Activated naive CD4-positive, alpha-beta T cell treated with anti-CD3 and anti-CD28 coated beads, Interleukin-2, amount 50 U/mL, for 24 hours (primary cell): ENCODE data around the gene ARAP1.
A peak's percentile ranks its signal among the peaks of the same experiment; 100 is the strongest.

Source experiments
- H3K27ac Mint-ChIP-seq: one replicate; pipeline ENCODE4 v1.8.0; 2021; ENCODE audit warnings: mild to moderate bottlenecking, mixed read lengths
- H3K27me3 Mint-ChIP-seq: one replicate; pipeline ENCODE4 v1.8.0; 2021; ENCODE audit warnings: mixed read lengths
- H3K36me3 Mint-ChIP-seq: one replicate; pipeline ENCODE4 v1.8.0; 2021; ENCODE audit warnings: mixed read lengths
- H3K4me1 Mint-ChIP-seq: one replicate; pipeline ENCODE4 v1.8.0; 2021; ENCODE audit warnings: mixed read lengths
- H3K4me3 Mint-ChIP-seq: one replicate; pipeline ENCODE4 v1.8.0; 2021; ENCODE audit warnings: mild to moderate bottlenecking, mixed read lengths
- H3K9me3 Mint-ChIP-seq: one replicate; pipeline ENCODE4 v1.8.0; 2021; ENCODE audit warnings: mixed read lengths

ARAP1 gene

GRCh38 chr11:72730243-72730642 lies 22.0 kb downstream of the ARAP1 start:
- H3K27ac Mint-ChIP-seq: peak overlapping the region; percentile 81
- peaks cover 37% of the 10 kb centered on the region for H3K4me1 Mint-ChIP-seq
- no peak overlapping the region for H3K4me3 Mint-ChIP-seq
- peaks cover 12% of the 10 kb centered on the region for H3K36me3 Mint-ChIP-seq
- H3K27me3 Mint-ChIP-seq: no peaks in the 10 kb centered on the region
- H3K9me3 Mint-ChIP-seq: no peaks in the 10 kb centered on the region

GRCh38 chr11:72727521-72727920 lies 24.7 kb downstream of the ARAP1 start:
- no peak overlapping the region for H3K4me3 Mint-ChIP-seq
- no peaks in the 10 kb centered on the region for H3K27me3 Mint-ChIP-seq
- peaks cover 48% of the 10 kb centered on the region for H3K4me1 Mint-ChIP-seq
- no peaks in the 10 kb centered on the region for H3K9me3 Mint-ChIP-seq
- peak overlapping the region; percentile 69 for H3K27ac Mint-ChIP-seq
- H3K36me3 Mint-ChIP-seq: peaks cover 12% of the 10 kb centered on the region

GRCh38 chr11:72726266-72727220 lies 25.7 kb downstream of the ARAP1 start:
- no peaks in the 10 kb centered on the region for H3K27me3 Mint-ChIP-seq

GRCh38 chr11:72725724-72726028 lies 26.5 kb downstream of the ARAP1 start:
- H3K27ac Mint-ChIP-seq: peak overlapping the region; percentile 91
- H3K4me3 Mint-ChIP-seq: no peak overlapping the region
- no peaks in the 10 kb centered on the region for H3K27me3 Mint-ChIP-seq
- H3K4me1 Mint-ChIP-seq: peaks cover 64% of the 10 kb centered on the region
- peaks cover 2% of the 10 kb centered on the region for H3K36me3 Mint-ChIP-seq
- no peaks in the 10 kb centered on the region for H3K9me3 Mint-ChIP-seq

More at GRCh38 chr11:72726266-72727220, 25.7 kb downstream of the ARAP1 start:
- Mint-ChIP-seq H3K4me3 (no peak overlapping the region), H3K36me3 (peaks cover 8% of the 10 kb centered on the region), H3K9me3 (no peaks in the 10 kb centered on the region), H3K4me1 (peaks cover 58% of the 10 kb centered on the region), H3K27ac (no peak overlapping the region)

GRCh38 chr11:72724851-72725723 lies 27.1 kb downstream of the ARAP1 start:
- Mint-ChIP-seq H3K27ac (peak overlapping the region; percentile 91), H3K4me3 (no peak overlapping the region), H3K9me3 (no peaks in the 10 kb centered on the region), H3K27me3 (no peaks in the 10 kb centered on the region), H3K4me1 (peaks cover 64% of the 10 kb centered on the region), H3K36me3 (no peaks in the 10 kb centered on the region)

- Mint-ChIP-seq H3K9me3 (no peaks in the 10 kb centered on the region), H3K4me3 (peak overlapping the region; percentile 44), H3K36me3 (no peaks in the 10 kb centered on the region), H3K27ac (no peak overlapping the region), H3K27me3 (no peaks in the 10 kb centered on the region), H3K4me1 (peaks cover 68% of the 10 kb centered on the region)
Measured at GRCh38 chr11:72724021-72724551, 28.1 kb downstream of the ARAP1 start.

- Mint-ChIP-seq H3K4me1 (peaks cover 69% of the 10 kb centered on the region), H3K36me3 (no peaks in the 10 kb centered on the region), H3K4me3 (peak overlapping the region; percentile 44), H3K9me3 (no peaks in the 10 kb centered on the region), H3K27me3 (no peaks in the 10 kb centered on the region), H3K27ac (no peak overlapping the region)
Measured at GRCh38 chr11:72723508-72723907, 28.7 kb downstream of the ARAP1 start.

- Mint-ChIP-seq H3K4me1 (peaks cover 70% of the 10 kb centered on the region), H3K9me3 (no peaks in the 10 kb centered on the region), H3K27ac (peak overlapping the region; percentile 90), H3K36me3 (no peaks in the 10 kb centered on the region), H3K27me3 (no peaks in the 10 kb centered on the region), H3K4me3 (peak overlapping the region; percentile 97)
Measured at GRCh38 chr11:72722050-72722748, 30.0 kb downstream of the ARAP1 start.

- Mint-ChIP-seq H3K9me3 (no peaks in the 10 kb centered on the region), H3K36me3 (no peaks in the 10 kb centered on the region), H3K4me1 (peaks cover 73% of the 10 kb centered on the region), H3K27me3 (no peaks in the 10 kb centered on the region), H3K27ac (peak overlapping the region; percentile 90), H3K4me3 (peak overlapping the region; percentile 97)
Measured at GRCh38 chr11:72721689-72722049, 30.5 kb downstream of the ARAP1 start.

- H3K4me3 Mint-ChIP-seq: peak overlapping the region; percentile 97
- no peaks in the 10 kb centered on the region for H3K27me3 Mint-ChIP-seq
- H3K4me1 Mint-ChIP-seq: peaks cover 77% of the 10 kb centered on the region
- no peaks in the 10 kb centered on the region for H3K36me3 Mint-ChIP-seq
- H3K9me3 Mint-ChIP-seq: no peaks in the 10 kb centered on the region
- H3K27ac Mint-ChIP-seq: peak overlapping the region; percentile 90
Measured at GRCh38 chr11:72721276-72721675, 30.9 kb downstream of the ARAP1 start.

GRCh38 chr11:72720784-72721183 lies 31.4 kb downstream of the ARAP1 start:
- peaks cover 80% of the 10 kb centered on the region for H3K4me1 Mint-ChIP-seq
- H3K27me3 Mint-ChIP-seq: no peaks in the 10 kb centered on the region
- no peaks in the 10 kb centered on the region for H3K9me3 Mint-ChIP-seq
- no peaks in the 10 kb centered on the region for H3K36me3 Mint-ChIP-seq
- peak overlapping the region; percentile 90 for H3K27ac Mint-ChIP-seq
- H3K4me3 Mint-ChIP-seq: peak overlapping the region; percentile 97

GRCh38 chr11:72720047-72720446 lies 32.2 kb downstream of the ARAP1 start:
- Mint-ChIP-seq H3K36me3 (no peaks in the 10 kb centered on the region), H3K27ac (peak overlapping the region; percentile 57), H3K9me3 (no peaks in the 10 kb centered on the region), H3K4me1 (peaks cover 78% of the 10 kb centered on the region), H3K27me3 (no peaks in the 10 kb centered on the region), H3K4me3 (peak overlapping the region; percentile 97)

GRCh38 chr11:72719551-72719950 lies 32.7 kb downstream of the ARAP1 start:
- Mint-ChIP-seq H3K4me3 (peak overlapping the region; percentile 97), H3K36me3 (no peaks in the 10 kb centered on the region), H3K9me3 (no peaks in the 10 kb centered on the region), H3K4me1 (peaks cover 81% of the 10 kb centered on the region), H3K27ac (peak overlapping the region; percentile 57), H3K27me3 (no peaks in the 10 kb centered on the region)

- H3K27ac Mint-ChIP-seq: peak overlapping the region; percentile 57
- peaks cover 85% of the 10 kb centered on the region for H3K4me1 Mint-ChIP-seq
- H3K27me3 Mint-ChIP-seq: no peaks in the 10 kb centered on the region
- peak overlapping the region; percentile 97 for H3K4me3 Mint-ChIP-seq
- no peaks in the 10 kb centered on the region for H3K9me3 Mint-ChIP-seq
- no peaks in the 10 kb centered on the region for H3K36me3 Mint-ChIP-seq
Measured at GRCh38 chr11:72719144-72719543, 33.1 kb downstream of the ARAP1 start.

GRCh38 chr11:72718101-72718501 lies 34.1 kb downstream of the ARAP1 start:
- Mint-ChIP-seq H3K4me1 (peaks cover 80% of the 10 kb centered on the region), H3K9me3 (no peaks in the 10 kb centered on the region), H3K27me3 (no peaks in the 10 kb centered on the region), H3K36me3 (no peaks in the 10 kb centered on the region), H3K27ac (no peak overlapping the region), H3K4me3 (no peak overlapping the region)
